NOMO-1 treated with DMSO at 0.1 percent for 48 hours (cell line): ENCODE data around the gene MGAT5B.
"Not testable (repeated sequence)": the region's sequence is repeated elsewhere in the genome, so short reads cannot be mapped to it uniquely, and the experiment has no call there.

Experiments used
- DNase-seq: peaks from one replicate; lab custom pipeline; 2025; ENCODE audit not compliant: unreplicated experiment; lab: John Stamatoyannopoulos, UW

The MGAT5B gene

DNA sequence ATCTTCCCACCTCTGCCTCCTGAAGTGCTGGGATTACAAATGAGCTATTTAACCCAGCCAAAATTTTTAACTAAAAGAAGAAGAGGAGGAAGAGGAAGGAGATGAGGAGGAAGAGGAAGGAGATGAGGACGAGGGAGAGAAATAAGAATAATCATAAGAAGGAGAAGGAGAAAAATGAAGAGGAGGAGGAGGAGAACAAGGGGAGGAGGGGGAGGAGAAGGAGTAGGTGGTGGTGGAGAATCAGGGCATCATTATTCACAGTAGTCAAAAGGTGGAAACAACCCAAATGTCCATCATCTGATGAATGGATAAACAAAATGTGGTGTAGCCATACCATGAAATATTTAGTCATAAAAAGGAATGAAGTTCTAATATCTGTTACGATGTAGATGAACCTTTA lies 21.2 kb upstream of the MGAT5B start:
- DNase-seq = no peak

DNA sequence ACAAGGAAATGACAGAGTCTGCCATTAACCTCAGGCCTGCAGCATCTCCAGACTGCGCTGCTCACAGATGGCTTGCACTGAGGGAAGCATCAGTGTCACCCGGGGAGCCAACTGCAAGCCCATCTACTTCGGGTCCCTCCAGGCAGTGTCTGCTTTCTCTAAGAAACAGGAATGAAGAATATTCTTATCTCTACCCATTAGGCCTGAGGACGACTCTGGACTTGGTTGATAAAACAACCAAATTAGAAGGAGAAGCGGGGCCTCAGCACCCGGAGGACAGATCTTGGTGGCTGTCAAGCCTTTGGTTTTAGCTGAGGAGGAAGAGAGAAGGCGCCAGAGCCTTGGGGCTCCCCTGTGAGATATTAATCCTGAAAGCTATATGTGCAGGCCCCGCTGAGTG lies 19.5 kb upstream of the MGAT5B start:
- no peak for DNase-seq

DNA sequence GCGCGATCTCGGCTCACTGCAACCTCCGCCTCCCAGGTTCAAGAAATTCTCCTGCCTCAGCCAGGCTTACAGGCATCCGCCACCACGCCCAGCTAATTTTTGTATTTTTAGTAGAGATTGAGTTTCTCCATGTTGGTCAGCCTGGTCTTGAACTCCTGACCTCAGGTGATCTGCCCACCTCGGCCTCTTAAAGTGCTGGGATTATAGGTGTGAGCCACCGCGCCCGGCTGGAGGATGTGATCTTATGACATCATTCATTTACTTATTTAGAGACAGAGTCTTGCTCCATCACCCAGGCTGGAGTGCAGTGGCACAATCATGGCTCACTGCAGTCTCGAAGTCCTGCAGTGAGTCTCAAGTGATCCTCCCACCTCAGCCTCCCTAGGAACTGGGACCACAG lies 19.0 kb upstream of the MGAT5B start:
- not testable (repeated sequence) for DNase-seq

DNA sequence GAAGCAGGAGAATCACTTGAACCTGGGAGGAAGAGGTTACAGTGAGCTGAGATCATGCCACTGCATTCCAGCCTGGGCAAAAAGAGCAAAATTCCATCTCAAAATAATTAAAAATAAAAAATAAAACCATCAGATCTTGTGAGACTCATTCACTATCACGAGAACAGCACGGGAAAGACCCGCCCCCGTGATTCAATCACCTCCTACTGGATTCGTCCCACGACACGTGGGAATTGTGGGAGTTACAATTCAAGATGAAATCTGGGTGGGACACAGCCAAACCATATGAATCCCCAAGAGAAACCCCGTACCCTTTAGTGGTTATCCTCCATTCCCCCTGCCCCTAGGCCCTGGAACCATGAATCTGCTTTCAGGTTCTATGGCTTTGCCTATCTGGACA lies 15.4 kb upstream of the MGAT5B start:
- DNase-seq = no peak

DNA sequence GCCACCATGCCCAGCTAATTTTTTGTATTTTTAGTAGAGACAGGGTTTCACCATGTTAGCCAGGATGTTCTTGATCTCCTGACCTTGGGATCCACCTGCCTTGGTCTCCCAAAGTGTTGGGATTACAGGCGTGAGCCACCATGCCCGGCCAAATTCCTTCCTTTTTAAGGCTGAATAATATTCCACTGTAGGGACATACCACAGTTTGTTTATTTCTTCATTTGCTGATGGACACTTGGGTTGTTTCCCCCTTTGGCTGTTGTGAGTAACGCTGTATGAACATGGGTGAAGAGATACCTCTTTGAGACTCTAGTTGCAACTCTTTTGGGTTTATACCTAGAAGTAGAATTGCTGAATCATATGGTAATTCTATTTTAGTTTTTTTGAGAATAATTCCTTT lies 13.1 kb upstream of the MGAT5B start:
- DNase-seq = no peak

DNA sequence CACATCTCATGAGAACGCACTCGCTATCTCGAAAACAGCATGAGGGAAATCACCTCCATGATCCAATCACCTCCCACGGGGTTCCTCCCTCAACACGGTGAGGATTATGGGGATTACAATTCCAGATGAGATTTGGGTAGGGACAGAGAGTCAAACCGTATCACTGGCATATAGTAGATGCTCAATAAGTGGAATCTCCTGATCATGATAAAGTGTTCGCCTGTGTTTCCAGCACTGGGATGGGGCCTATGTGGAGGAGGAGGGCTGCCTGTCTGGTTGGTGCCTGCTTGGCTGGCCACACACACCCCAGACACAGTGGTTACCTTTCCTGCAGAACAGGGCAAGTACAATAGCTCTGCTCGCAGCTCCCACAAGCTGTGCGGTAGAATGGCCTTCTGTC lies 6.1 kb upstream of the MGAT5B start:
- no peak for DNase-seq

DNA sequence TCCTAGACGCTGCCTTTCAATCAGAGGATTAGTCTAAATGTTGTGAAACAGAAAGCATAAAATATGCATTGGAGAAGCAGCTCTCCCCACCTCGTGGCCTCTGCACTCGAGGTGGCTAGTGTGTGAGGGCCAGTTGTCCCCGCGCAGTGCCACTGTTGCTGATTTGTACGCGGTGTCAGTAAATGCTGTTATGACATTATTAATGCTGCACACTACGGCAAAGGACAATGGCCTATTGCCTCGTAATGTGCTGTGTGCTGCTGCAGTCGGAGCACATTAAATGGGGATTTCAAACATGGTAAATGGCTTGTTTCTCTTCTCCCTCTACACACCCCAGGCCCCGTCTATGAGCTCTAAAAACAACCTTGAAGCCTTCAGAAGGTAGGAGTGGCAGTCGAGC lies 5.7 kb upstream of the MGAT5B start:
- DNase-seq = no peak

DNA sequence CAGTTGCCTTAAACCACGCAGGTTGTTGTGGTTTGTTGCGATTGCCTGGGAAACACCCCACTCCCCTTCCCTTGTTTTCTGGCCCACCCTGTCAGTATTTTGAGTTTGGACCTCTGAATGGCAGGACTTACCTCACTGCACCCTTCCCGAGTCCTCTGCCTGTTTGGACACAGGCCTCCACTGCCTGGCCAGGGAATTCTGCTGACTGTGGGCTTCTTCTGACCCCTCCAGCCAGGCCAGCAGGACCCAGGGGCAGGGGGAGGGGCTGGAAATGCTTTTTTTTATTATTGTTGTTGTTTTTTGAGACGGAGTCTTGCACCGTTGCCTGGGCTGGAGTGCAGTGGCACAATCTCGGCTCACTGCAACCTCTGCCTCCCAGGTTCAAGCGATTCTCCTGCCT lies 4.2 kb upstream of the MGAT5B start:
- DNase-seq = no peak

DNA sequence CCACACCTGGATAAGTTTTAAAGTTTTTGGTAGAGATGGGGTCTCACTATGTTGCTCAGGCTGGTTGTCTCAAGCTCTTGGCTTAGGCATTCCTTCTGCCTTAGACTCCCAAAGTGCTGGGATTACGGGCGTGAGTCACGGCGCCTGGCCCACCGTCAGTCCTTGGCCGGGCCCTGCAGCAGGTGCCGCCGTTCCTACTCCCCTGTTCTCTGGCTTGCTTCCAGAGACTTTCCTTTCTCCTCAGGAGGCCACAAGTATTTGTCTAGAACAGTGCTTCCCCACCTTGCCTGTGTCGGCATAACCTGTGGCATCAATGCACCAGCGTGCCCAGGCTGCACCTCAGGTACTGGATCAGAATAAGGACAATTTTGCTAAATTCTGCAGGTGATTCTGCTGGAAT lies 3.0 kb upstream of the MGAT5B start:
- DNase-seq = no peak

DNA sequence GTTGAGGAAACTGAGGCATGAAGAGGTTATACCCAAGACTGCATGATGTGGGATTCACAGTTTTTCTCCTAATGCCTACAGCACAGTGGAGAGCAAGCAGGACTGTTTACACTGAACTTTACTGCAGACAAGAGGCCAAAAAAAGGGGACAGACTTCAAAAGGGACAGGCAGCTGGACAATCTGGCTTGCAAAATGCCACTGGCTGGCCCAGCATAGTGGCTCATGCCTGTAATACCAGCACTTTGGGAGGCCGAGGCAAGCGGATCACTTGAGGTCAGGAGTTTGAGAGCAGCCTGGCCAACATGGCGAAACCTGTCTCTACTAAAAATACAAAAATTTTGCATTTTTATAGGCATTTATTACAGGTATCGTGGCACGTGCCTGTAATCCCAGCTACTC lies 2.0 kb upstream of the MGAT5B start:
- no peak for DNase-seq

DNA sequence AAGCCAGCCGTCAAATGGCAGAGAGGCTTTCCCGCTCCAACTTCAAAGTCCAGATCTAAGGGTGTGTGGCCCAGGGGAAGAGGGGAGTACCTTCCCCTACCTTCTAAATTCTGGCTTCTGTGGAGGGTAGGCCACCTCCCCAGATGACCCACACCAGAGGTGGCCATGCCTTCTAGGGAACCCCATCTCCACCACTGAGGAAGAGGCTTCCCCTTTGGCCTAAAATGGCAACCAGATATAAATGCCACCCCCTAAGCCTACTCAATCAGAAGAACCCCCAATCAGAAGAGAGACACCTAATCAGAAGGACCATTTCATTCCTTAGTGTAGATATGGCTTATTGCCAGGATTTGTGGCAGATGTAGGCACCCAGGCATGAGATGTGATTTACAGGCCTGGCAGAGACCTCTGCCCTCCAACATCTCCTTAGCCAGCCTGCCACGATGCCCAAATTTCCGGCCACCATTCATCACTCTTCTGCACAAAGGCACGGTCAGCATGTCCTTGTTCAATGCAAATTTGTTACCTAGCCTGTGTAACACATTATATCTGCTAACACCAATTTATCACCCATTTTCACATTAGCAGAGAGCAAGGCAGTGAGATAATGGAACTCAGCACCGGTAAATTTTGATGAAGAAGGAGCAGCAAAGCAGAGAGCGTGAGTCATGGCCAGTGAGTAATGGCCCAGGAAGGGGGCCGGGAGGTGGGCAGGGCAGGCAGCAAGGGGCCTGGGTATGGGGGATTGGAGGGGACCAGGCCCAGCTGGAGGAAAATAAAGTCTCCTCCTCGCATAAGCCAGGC lies 1.2 kb upstream of the MGAT5B start:
- no peak for DNase-seq

DNA sequence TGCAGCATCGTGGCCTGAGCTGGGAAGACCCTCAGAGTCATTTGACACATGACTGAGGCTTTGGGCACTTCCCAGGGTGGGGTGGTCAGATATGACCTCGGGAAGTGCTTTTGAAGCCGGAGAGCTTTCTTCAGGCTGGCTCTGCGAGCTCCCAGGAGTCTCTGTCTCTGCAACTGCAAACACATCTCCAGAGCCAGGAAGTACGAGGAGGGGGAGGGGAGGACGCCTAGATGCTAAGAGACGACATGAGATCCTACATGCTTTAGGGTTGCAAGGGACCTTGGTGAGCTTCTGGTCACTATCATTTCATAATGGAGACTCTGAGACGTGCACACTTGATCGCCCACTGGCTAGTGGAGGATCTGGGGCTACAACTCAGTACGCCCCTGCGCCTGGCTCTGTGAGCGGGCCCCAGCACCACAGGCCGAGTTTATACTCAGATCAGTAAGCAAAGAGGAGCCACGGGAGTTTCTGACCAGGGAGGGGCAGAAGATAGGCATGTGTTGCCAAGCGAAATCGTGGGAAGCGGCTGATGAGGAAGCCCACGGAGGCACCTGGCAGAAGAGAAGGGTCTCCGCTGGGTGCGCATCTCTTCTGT lies 527 bp upstream of the MGAT5B start:
- no peak for DNase-seq

DNA sequence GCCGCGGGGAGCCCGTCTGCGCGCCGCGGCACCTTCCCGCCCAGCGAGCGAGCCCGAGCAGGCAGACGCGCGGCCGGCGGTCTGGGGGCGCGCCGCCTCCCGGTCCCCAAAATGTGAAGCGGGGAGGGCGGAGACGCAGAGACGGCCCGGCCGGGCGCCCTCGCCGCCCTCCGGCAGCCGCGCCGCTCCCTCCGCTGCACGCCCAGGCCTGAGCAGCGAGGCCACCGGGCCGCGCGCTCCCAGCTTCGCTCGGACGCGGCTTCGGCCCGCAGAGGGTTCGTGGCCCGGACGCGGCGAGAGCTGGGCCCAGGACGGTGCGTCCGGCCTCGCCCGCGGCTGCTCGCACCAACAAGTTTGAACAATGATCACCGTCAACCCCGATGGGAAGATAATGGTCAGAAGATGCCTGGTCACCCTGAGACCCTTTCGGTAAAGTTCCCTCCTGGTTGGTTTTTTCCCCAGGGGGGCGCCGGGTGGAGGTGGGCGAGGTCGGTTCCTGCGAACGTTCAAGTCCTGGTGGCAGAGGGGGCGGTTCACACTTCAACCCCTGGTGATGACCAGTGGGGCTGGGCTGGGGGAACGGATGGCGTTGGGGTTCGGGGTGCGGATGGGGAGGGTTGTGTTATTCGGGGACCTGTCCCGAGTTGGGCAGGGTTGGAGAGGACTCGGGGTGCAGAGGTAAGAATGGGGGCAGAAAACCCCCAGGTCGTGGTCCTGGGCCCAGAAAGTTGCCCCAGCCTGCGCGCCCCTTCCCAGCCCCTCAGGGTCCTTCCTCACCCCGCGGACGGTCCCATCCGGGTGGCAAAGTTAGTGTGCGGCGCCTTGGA lies 678 bp downstream of the MGAT5B start:
- DNase-seq = no peak

DNA sequence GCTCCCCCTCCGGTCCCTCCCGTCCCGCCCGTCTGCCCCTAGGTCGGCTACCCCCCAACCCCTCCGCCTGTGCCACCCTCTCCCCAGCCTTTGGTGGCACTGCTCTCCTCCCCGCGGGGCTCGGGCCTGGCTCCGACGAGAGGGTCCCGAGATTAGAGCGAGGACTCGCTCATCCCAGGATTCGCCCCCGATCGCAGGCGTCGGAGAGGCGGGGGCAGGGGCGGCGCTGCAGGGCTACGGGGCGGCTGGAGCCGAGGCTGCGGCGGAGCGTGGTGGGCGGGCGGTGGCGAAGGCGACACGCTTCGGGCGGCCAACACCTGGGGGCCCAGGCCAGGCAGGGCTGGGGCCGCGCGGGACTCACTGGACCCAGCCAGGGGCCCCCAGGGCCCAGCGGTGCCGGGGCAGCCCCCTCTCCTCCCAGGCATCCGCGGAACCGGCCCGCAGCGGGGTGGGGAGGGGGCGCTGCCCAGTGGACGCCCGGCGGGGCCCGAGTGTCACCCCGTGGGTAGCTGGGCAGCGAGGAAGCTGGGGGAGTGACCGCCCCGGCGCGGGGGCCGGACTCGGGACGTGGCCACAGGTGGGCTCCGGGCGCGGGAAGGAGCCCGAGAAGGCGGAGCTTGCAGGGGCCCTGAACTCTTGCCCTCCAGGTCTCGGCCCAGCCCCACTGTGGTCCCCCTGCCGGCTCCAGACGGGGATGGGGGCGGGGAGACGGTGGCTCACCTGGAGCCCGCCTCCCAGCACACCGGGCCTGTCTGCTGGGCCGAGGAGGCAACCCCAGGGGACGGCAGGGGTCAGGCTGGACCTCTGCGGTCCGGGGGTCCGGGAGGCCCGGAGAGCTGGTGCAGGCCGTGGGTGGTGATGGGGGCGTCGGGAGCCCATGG lies 1.5 kb downstream of the MGAT5B start:
- DNase-seq = no peak

DNA sequence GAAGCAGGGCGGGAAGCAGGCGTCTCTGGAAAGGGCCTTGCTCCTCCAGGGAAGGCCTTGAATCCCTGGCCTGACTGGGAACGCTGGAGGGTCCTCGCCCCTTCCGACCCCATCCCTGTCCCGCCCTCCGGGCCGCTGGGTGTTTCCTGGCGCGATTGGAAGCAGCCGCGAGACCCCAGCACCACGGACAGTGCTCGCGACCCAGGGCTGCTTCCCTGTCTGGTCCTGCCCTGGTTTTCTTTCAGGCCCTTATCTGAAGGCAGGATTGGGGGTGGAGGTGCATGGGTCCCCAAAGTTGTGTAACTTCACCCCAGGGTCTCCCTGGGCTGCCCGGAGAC lies 2.1 kb downstream of the MGAT5B start:
- DNase-seq = no peak

DNA sequence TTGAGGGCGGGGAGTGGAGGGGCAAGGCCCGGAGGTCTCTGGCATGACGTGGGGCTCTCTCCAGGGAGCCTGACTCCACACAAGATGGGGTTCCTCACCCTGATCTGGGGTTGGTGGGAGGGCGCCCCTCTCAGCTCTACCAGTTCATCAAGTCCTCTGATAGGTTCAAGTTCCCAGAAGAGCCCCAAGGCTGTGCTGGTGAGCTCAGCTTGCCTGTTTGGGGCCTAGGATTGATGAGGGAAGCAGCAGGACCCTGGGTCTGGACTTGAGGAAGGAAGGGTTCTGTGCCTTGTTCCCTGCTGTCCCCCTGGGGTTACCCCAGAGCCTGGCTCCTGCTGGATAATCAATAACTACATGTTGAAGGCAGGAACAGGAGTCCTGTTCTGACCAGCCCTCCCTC lies 3.5 kb downstream of the MGAT5B start:
- no peak for DNase-seq

DNA sequence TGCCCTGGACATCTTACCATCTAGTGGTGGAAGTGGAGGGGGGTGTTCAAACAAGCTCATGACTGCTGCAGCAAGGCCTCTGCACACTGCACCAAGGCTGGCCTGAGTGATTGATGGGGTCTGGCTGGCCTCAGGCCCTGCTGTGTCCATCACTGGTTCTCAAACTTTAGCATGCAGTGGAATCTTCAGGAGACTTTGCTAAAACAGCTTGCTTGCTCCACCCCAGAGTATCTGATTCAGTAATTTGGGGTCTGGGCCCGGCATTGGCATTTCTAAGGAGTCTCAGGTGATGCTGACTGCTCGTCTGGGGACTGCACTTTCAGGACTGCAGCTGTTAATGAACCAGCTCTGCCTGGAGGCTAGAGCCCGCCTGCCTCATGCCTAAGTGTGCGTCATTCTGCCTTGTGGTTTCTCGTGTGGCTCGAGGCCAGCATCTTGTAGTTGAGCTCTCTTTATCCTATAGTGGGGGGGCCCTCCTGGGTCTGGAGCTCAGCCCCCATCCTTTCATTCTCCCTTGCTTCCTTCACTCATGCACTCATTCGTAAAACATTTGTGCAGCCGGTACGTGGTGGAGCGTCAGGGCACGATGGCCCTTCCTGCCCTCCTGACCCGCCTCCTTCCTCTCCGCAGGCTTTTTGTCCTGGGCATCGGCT lies 4.1 kb downstream of the MGAT5B start:
- no peak for DNase-seq

DNA sequence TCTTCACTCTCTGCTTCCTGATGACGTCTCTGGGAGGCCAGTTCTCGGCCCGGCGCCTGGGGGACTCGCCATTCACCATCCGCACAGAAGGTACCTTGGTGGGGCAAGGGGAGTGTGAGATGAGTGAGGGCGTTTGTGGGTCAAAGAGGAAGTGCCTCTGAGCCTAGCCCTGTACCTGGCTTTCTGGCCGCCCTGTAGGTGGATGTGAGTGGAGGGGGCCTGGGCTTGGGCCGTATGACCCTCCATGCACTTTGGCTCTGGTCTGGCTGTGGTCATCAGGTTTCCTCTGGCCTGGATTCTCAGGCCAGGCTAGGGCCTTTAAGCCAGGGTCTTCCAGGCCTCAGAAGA lies 4.6 kb downstream of the MGAT5B start:
- DNase-seq = no peak

DNA sequence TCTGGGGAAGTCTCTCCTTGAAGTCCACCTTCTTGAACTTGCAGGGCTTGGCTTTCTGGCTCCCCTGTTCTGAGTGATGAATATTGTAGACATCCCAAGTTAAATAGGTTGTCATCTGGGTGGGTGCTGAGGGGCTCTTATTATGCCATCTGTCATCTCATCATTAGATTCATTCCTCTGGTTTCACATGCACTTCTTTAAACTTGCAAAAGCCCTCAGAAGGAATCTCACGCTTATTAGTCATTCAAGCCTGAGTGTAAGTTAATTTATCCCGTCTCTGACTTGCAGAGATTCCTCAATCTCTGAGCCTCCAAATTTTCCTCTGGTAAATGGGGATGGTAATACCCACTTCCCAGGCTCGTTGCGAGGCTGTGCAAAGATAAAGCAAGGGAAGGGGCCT lies 5.7 kb downstream of the MGAT5B start:
- no peak for DNase-seq

DNA sequence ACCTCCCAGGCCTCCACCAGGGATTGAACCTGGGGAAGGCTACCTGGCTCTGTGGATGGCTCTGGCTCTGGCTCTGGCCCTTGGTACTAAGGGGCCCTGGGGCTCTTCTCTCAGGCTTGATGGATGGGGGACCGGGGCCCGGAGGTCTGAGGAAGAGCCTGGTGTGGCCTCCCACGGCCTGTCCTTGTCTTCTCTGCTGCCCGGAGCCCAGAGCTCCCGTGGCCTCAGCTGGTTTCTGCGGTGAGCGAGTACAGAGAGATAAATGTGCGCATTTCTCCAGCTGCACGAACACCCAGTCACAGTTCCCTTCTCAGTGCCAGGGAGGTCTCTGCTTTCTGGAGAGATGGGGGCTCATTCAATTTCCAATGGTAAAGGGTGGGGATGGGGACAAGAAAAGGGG lies 9.2 kb downstream of the MGAT5B start:
- DNase-seq = no peak

DNA sequence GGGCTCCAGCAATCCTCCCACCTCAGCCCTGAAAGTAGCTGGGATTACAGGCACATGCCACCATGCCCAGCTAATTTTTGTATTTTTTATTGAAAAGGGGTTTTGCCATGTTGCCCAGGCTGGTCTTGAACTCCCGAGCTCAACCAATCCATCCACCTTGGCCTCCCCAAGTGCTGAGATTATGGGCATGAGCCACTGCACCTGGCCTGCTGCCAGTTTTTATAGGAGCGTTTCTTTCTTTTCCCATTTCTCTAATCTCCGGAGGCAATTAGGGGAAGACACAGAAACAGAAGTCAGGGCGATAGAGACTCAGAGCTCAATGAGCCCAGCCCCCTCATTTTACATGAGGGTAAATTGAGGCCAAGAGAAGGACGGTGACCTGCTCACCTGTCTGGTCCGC lies 10.4 kb downstream of the MGAT5B start:
- DNase-seq = no peak
